ENCODE measurements around the gene ITGAE.
"Not testable (repeated sequence)": the region's sequence is repeated elsewhere in the genome, so short reads cannot be mapped to it uniquely, and the experiment has no call there.

ITGAE gene

DNA sequence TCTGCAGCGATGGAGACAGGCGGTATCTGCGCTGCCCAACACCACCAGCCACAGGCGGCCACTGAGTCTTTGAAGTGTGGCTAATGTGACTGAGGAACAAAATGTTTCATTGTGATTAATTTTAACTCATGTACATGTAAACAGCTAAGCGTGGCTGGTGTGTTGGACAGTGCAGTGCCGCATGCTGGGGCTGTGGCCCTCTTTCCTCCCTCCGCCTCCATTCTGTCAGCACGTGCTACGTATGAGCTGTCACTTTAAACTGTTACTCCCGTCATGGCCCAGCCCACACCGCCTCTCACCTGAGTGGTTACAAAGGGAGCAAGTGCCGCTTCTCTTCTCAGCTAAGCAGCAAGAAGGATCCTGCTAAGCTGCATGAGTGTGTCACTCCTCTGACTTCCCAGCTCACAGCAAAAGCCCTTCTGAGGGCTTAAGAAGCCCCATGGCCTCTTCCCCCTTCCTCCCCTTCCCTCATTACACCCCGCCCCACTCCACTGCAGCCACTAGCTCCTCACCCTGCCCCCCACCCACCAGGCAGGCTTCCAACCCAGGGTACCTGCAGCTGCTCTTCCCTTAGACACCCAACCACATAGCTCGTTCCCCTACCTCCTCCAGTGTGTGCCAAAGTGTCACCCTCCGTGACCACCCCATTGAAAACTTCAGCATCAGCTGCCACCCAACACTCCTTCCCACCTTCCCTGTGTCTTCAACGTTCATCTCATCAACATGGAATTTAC is 62.3 kb downstream of the ITGAE start:
- H2AFZ ChIP-seq (ENCODE audit: low read length), result 0 out of 2 replicates have a peak overlapping the region, but pooled peaks have one; percentile 16

DNA sequence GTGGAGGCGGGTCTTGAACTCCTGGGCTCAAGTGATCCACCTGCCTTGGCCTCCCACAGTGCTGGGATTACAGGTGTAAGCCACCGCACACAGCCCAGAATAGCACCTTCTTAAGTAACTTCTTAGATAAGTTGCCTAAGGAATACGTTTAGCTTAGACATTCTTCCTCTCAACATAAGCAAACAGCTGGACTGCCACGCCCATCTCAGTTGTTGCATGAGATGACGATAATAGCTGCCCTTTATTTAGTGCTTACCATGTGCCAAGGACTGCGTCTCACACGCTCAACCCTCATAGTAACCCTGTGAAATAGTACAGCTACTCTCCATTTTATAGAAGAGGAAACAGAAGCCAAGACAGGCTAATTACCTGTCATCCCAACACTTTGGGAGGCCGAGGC is 65.5 kb downstream of the ITGAE start:
- H3F3A ChIP-seq (ENCODE audit: low read depth), result no peaks in the 10 kb centered on the region
- no peak overlapping the region for H3K4me2 ChIP-seq (ENCODE audit: low read depth, low read length, poor library complexity, severe bottlenecking)
- no peaks in the 10 kb centered on the region for H3K36me3 ChIP-seq (ENCODE audit: insufficient read depth, low read length)
- TF ChIP-seq, protein P1, sequence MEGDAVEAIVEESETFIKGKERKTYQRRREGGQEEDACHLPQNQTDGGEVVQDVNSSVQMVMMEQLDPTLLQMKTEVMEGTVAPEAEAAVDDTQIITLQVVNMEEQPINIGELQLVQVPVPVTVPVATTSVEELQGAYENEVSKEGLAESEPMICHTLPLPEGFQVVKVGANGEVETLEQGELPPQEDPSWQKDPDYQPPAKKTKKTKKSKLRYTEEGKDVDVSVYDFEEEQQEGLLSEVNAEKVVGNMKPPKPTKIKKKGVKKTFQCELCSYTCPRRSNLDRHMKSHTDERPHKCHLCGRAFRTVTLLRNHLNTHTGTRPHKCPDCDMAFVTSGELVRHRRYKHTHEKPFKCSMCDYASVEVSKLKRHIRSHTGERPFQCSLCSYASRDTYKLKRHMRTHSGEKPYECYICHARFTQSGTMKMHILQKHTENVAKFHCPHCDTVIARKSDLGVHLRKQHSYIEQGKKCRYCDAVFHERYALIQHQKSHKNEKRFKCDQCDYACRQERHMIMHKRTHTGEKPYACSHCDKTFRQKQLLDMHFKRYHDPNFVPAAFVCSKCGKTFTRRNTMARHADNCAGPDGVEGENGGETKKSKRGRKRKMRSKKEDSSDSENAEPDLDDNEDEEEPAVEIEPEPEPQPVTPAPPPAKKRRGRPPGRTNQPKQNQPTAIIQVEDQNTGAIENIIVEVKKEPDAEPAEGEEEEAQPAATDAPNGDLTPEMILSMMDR (conservative IDR thresholded peaks at IDR 0.05; ENCODE audit: low read length), result no peak
- no peak for TF ChIP-seq EZH2phosphoT487 (IDR thresholded peaks at IDR 0.05; ENCODE audit: borderline replicate concordance)
- no peaks in the 10 kb centered on the region for H3K79me2 ChIP-seq (ENCODE audit: insufficient read depth, low read length)
- no peaks in the 10 kb centered on the region for H3K9me3 ChIP-seq (ENCODE audit: insufficient read depth, low read depth, low read length)
- no peak overlapping the region for H3K9ac ChIP-seq (ENCODE audit: low read depth, low read length, poor library complexity, severe bottlenecking)
- H4K20me1 ChIP-seq (ENCODE audit: insufficient read depth, low read length, poor library complexity, severe bottlenecking), result no peaks in the 10 kb centered on the region
- H2AFZ ChIP-seq (ENCODE audit: low read length), result no peak overlapping the region
- H3K4me1 ChIP-seq (ENCODE audit: insufficient read depth, low read length, poor library complexity, severe bottlenecking), result peaks cover 14% of the 10 kb centered on the region
- no peaks in the 10 kb centered on the region for H3K9me2 ChIP-seq (replicated peaks; ENCODE audit: low read depth, low read length)
- no peak overlapping the region for H3K4me3 ChIP-seq (ENCODE audit: low read length, poor library complexity, severe bottlenecking)
- no peaks in the 10 kb centered on the region for H3K27me3 ChIP-seq (ENCODE audit: insufficient read depth, low read length, poor library complexity, severe bottlenecking)

More for the DNA sequence above, 62.3 kb downstream of the ITGAE start:
- H3K79me2 ChIP-seq (ENCODE audit: insufficient read depth, low read length), result no peaks in the 10 kb centered on the region
- TF ChIP-seq EZH2phosphoT487 (IDR thresholded peaks at IDR 0.05; ENCODE audit: borderline replicate concordance), result no peak
- TF ChIP-seq, protein P1 (conservative IDR thresholded peaks at IDR 0.05; ENCODE audit: low read length), result no peak
- H3K9me2 ChIP-seq (replicated peaks; ENCODE audit: low read depth, low read length), result no peaks in the 10 kb centered on the region
- H3K36me3 ChIP-seq (ENCODE audit: insufficient read depth, low read length), result no peaks in the 10 kb centered on the region
- peak overlapping the region; percentile 22 for H3K4me2 ChIP-seq (ENCODE audit: low read depth, low read length, poor library complexity, severe bottlenecking)
- H3K27me3 ChIP-seq (ENCODE audit: insufficient read depth, low read length, poor library complexity, severe bottlenecking), result no peaks in the 10 kb centered on the region
- H3F3A ChIP-seq (ENCODE audit: low read depth), result no peaks in the 10 kb centered on the region
- H4K20me1 ChIP-seq (ENCODE audit: insufficient read depth, low read length, poor library complexity, severe bottlenecking), result no peaks in the 10 kb centered on the region
- H3K4me1 ChIP-seq (ENCODE audit: insufficient read depth, low read length, poor library complexity, severe bottlenecking), result peaks cover 14% of the 10 kb centered on the region
- no peak overlapping the region for H3K4me3 ChIP-seq (ENCODE audit: low read length, poor library complexity, severe bottlenecking)
- no peaks in the 10 kb centered on the region for H3K9me3 ChIP-seq (ENCODE audit: insufficient read depth, low read depth, low read length)
- H3K9ac ChIP-seq (ENCODE audit: low read depth, low read length, poor library complexity, severe bottlenecking), result peak overlapping the region; percentile 26

DNA sequence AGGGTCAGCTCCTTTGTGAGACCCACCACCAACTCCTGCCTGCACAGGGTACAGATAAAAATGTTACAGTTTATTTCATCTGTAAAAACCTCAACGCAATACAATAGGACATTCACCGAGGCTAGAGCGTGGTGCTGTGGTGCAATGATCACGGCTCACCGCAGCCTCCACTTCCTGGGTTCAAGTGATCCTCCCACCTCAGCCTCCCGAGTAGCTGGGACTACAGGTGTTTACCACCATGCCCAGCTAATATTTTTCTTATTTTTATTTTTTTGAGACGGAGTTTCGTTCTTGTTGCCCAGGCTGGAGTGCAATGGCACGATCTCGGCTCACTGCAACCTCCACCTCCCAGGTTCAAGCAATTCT is 66.1 kb downstream of the ITGAE start:
- H3K27me3 ChIP-seq (ENCODE audit: insufficient read depth, low read length, poor library complexity, severe bottlenecking), result not testable (repeated sequence)

DNA sequence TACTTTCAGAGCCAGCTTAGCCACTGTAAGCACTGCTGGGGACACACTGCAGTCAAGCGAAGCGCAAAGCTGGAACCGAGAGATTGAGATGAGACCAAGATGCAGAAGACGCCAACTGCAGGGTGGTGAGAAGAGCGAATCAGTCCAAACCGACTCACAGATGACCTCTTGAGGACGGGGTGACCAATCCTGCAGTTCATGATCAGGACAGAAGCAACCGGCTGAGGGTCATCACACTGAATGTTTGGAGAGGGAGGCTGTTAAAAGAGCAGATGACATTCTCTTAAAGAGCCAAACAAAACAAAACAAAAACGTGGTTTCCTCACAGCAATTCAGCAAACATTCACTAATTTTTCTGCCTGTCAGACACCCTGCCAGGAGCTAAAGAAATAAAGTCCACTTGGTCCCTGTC is 68.8 kb downstream of the ITGAE start:
- Histone ChIP-seq H3K27me3 (ENCODE audit: insufficient read depth, low read length, poor library complexity, severe bottlenecking) (no peaks in the 10 kb centered on the region), H3K4me2 (ENCODE audit: low read depth, low read length, poor library complexity, severe bottlenecking) (no peak overlapping the region), H3F3A (ENCODE audit: low read depth) (no peaks in the 10 kb centered on the region), H3K9me2 (replicated peaks; ENCODE audit: low read depth, low read length) (no peaks in the 10 kb centered on the region), H3K36me3 (ENCODE audit: insufficient read depth, low read length) (no peaks in the 10 kb centered on the region; the same call in 1 of the 2 replicates), H2AFZ (ENCODE audit: low read length) (no peak overlapping the region), H3K9ac (ENCODE audit: low read depth, low read length, poor library complexity, severe bottlenecking) (no peak overlapping the region), H3K79me2 (ENCODE audit: insufficient read depth, low read length) (peaks cover 15% of the 10 kb centered on the region), H3K4me3 (ENCODE audit: low read length, poor library complexity, severe bottlenecking) (no peak overlapping the region), H4K20me1 (ENCODE audit: insufficient read depth, low read length, poor library complexity, severe bottlenecking) (no peaks in the 10 kb centered on the region), H3K4me1 (ENCODE audit: insufficient read depth, low read length, poor library complexity, severe bottlenecking) (peaks cover 6% of the 10 kb centered on the region), H3K9me3 (ENCODE audit: insufficient read depth, low read depth, low read length) (no peaks in the 10 kb centered on the region)
- no peak for TF ChIP-seq EZH2phosphoT487 (IDR thresholded peaks at IDR 0.05; ENCODE audit: borderline replicate concordance)
- TF ChIP-seq, protein P1 (conservative IDR thresholded peaks at IDR 0.05; ENCODE audit: low read length), result no peak

More for the DNA sequence above, 66.1 kb downstream of the ITGAE start:
- not testable (repeated sequence) for H3K4me3 ChIP-seq (ENCODE audit: low read length, poor library complexity, severe bottlenecking); H3K9me3 ChIP-seq (ENCODE audit: insufficient read depth, low read depth, low read length); H3K9ac ChIP-seq (ENCODE audit: low read depth, low read length, poor library complexity, severe bottlenecking); H3K36me3 ChIP-seq (ENCODE audit: insufficient read depth, low read length); H3F3A ChIP-seq (ENCODE audit: low read depth); H2AFZ ChIP-seq (ENCODE audit: low read length); H3K4me2 ChIP-seq (ENCODE audit: low read depth, low read length, poor library complexity, severe bottlenecking); H3K9me2 ChIP-seq (replicated peaks; ENCODE audit: low read depth, low read length); H4K20me1 ChIP-seq (ENCODE audit: insufficient read depth, low read length, poor library complexity, severe bottlenecking); H3K79me2 ChIP-seq (ENCODE audit: insufficient read depth, low read length)
- peaks cover 14% of the 10 kb centered on the region for H3K4me1 ChIP-seq (ENCODE audit: insufficient read depth, low read length, poor library complexity, severe bottlenecking)

All from Loucy (cell line).